ENCODE measurements around the gene LUZP2. TPM values are rescaled to one million over a fixed set of nuclear protein-coding genes. Genes with fewer than 3 reads are reported as not detected.

LUZP2 gene
- total and polyA plus RNA-seq, 9 of the 15 experiments (the other 6 are each of a cell fraction or from before 2014, with no cell fraction given) = not detected

- no peak for TF ChIP-seq THRA (IDR thresholded peaks at IDR 0.05)
Observed at GRCh38 chr11:25052844-25053243, 556.0 kb downstream of the LUZP2 start (continued).

GRCh38 chr11:25057861-25058260 lies 561.0 kb downstream of the LUZP2 start:
- intact Hi-C loops (cut with micrococcal nuclease) (no loop called here), in situ Hi-C loops (cut with MboI) (no loop called here)
- no peaks in the 10 kb centered on the region for H3K9me1 ChIP-seq (ENCODE audit: control insufficient read depth, insufficient read depth, low read length)
- DNase-seq (ENCODE audit: extremely low read depth in 1 of 4, low spot score in 3 of 4) = no peak
- H3K79me2 ChIP-seq (ENCODE audit: control insufficient read depth, insufficient read depth, low read length) = no peaks in the 10 kb centered on the region
- ChIA-PET POLR2A (no interaction called here), CTCF (ENCODE audit: low intra/inter-chr PET ratio) (no interaction called here)
- no peak overlapping the region for H3K4me3 ChIP-seq
- ATAC-seq = no peak
- H3K9ac ChIP-seq (ENCODE audit: insufficient read depth in 1 of 2, low read depth in 2 of 2, low read length in 2 of 2) = no peak overlapping the region
- H3K36me3 ChIP-seq (ENCODE audit: control insufficient read depth, insufficient read depth, low read length) = no peaks in the 10 kb centered on the region
- H3K27ac ChIP-seq (ENCODE audit: extremely low read depth, low read depth, low read length) = no peak overlapping the region
- FAIRE-seq = no peak
- H3K4me2 ChIP-seq (ENCODE audit: insufficient read depth, low read length) = no peak overlapping the region
- no peaks in the 10 kb centered on the region for H4K20me1 ChIP-seq (replicated peaks; ENCODE audit: control insufficient read depth, insufficient read depth, low read length)
- no peaks in the 10 kb centered on the region for H3K9me3 ChIP-seq (replicated peaks; ENCODE audit: control insufficient read depth, insufficient read depth, low read depth, low read length)
- H3K27me3 ChIP-seq (ENCODE audit: control insufficient read depth in 2 of 2, insufficient read depth in 2 of 2, low read length in 2 of 2) = no peaks in the 10 kb centered on the region
- no peak overlapping the region for H2AFZ ChIP-seq (ENCODE audit: low read depth, low read length)
- BruUV-seq (replicated peaks) = no TSS peak
- H3K4me1 ChIP-seq (replicated peaks in 1 of 2; ENCODE audit: control insufficient read depth in 2 of 2, insufficient read depth in 2 of 2, low read length in 2 of 2) = no peaks in the 10 kb centered on the region
- TF ChIP-seq ATF6 (CRISPR knock-in tag; IDR thresholded peaks at IDR 0.05) (no peak), ETV1 (tag; conservative IDR thresholded peaks at IDR 0.05; ENCODE audit: low read depth) (no peak), RREB1 (CRISPR knock-in tag; IDR thresholded peaks at IDR 0.05) (no peak), CHD2 (IDR thresholded peaks at IDR 0.05; ENCODE audit: low read depth, low read length) (no peak), DPF2 (IDR thresholded peaks at IDR 0.05) (no peak), SOX6 (IDR thresholded peaks at IDR 0.05) (no peak), CHCHD3 (CRISPR knock-in tag; IDR thresholded peaks at IDR 0.05) (no peak), ZBTB5 (IDR thresholded peaks at IDR 0.05) (no peak), ZNF75A (CRISPR knock-in tag; IDR thresholded peaks at IDR 0.05) (no peak), ZFX (CRISPR knock-in tag; IDR thresholded peaks at IDR 0.05) (no peak)
